Sigmoid colon (tissue), 4 donors: ENCODE data around the gene GLDC.

Experiments used
- EP300 ChIP-seq, 4 donors: sonication (generic); formaldehyde crosslinking; IDR thresholded peaks; one replicate each; pipeline ENCODE4 v1.6.1; 2017; ENCODE audit warnings: antibody characterized with exemption in 4 of 4
- POLR2A ChIP-seq, 2 donors: fragments of 450-650 bp; IDR thresholded peaks; one replicate each; pipeline ENCODE4 v1.6.1; 2016; ENCODE audit warnings: antibody characterized with exemption in 2 of 2, mild to moderate bottlenecking in 2 of 2, moderate library complexity in 2 of 2
- POLR2AphosphoS5 ChIP-seq, 4 donors: sonication (generic); formaldehyde crosslinking; IDR thresholded peaks; one replicate each; pipeline ENCODE4 v1.6.1; 2017; ENCODE audit warnings: antibody characterized with exemption in 4 of 4
- TF ChIP-seq, protein P1 (sequence below), 4 experiments: fragments of 450-650 bp in 3 of 4; fragments of 200-600 bp in 1 of 4; IDR thresholded peaks; one replicate each; pipeline ENCODE4 v1.5.1; 2016 to 2019; ENCODE audit warnings: antibody characterized with exemption in 4 of 4, mild to moderate bottlenecking in 3 of 4, moderate library complexity in 2 of 4

DNA sequence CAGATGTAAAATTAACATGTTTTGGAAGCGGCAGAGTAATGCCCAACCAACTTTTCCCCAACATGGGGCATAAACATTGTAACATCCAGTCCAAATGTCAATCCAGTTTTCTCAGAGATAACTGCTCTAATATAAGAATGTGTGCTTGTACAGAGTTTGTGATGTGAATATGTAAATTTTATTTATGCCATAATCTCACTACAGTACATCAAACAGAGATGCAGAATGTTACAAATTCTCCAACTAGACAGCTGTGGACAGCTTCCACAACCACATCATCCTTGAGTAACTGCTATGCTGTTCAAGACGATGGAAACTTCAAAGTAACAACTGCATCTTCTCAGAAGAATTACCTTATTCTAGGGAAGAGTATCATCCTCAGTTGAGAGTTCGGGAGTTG is 109.9 kb downstream of the GLDC start:
- TF ChIP-seq, protein P1, sequence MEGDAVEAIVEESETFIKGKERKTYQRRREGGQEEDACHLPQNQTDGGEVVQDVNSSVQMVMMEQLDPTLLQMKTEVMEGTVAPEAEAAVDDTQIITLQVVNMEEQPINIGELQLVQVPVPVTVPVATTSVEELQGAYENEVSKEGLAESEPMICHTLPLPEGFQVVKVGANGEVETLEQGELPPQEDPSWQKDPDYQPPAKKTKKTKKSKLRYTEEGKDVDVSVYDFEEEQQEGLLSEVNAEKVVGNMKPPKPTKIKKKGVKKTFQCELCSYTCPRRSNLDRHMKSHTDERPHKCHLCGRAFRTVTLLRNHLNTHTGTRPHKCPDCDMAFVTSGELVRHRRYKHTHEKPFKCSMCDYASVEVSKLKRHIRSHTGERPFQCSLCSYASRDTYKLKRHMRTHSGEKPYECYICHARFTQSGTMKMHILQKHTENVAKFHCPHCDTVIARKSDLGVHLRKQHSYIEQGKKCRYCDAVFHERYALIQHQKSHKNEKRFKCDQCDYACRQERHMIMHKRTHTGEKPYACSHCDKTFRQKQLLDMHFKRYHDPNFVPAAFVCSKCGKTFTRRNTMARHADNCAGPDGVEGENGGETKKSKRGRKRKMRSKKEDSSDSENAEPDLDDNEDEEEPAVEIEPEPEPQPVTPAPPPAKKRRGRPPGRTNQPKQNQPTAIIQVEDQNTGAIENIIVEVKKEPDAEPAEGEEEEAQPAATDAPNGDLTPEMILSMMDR (IDR thresholded peaks at IDR 0.05), result no peak
- TF ChIP-seq EP300 (IDR thresholded peaks at IDR 0.05), result no peak
- TF ChIP-seq POLR2A (IDR thresholded peaks at IDR 0.05), result no peak
- no peak for TF ChIP-seq POLR2AphosphoS5 (IDR thresholded peaks at IDR 0.05)
